Stimulated activated memory B cell treated with anti-CD40 and anti-IgM and Interleukin-4, amounts not matched to agents 10 μg/mL and 1 μg/mL and 100 μg/mL, for 72 hours (primary cell): ENCODE data around the gene ZNF777.
A peak's percentile ranks its signal among the peaks of the same experiment; 100 is the strongest.

Source experiments
- ATAC-seq: fragments of 150-1000 bp; cut with Tn5 transposase; 2 replicates; pipeline ENCODE4 v1.10.0; 2021
- H3K27ac Mint-ChIP-seq: one replicate; pipeline ENCODE4 v1.8.0; 2022; ENCODE audit warnings: mild to moderate bottlenecking, mixed read lengths
- H3K27me3 Mint-ChIP-seq: one replicate; pipeline ENCODE4 v1.8.0; 2022; ENCODE audit warnings: mixed read lengths
- H3K36me3 Mint-ChIP-seq: one replicate; pipeline ENCODE4 v1.8.0; 2022; ENCODE audit warnings: mixed read lengths
- H3K4me1 Mint-ChIP-seq: one replicate; pipeline ENCODE4 v1.8.0; 2022; ENCODE audit warnings: mixed read lengths
- H3K4me3 Mint-ChIP-seq: one replicate; pipeline ENCODE4 v1.8.0; 2022; ENCODE audit warnings: mild to moderate bottlenecking, moderate library complexity, mixed read lengths
- H3K9me3 Mint-ChIP-seq: one replicate; pipeline ENCODE4 v1.8.0; 2022; ENCODE audit warnings: mixed read lengths

ZNF777 gene

DNA sequence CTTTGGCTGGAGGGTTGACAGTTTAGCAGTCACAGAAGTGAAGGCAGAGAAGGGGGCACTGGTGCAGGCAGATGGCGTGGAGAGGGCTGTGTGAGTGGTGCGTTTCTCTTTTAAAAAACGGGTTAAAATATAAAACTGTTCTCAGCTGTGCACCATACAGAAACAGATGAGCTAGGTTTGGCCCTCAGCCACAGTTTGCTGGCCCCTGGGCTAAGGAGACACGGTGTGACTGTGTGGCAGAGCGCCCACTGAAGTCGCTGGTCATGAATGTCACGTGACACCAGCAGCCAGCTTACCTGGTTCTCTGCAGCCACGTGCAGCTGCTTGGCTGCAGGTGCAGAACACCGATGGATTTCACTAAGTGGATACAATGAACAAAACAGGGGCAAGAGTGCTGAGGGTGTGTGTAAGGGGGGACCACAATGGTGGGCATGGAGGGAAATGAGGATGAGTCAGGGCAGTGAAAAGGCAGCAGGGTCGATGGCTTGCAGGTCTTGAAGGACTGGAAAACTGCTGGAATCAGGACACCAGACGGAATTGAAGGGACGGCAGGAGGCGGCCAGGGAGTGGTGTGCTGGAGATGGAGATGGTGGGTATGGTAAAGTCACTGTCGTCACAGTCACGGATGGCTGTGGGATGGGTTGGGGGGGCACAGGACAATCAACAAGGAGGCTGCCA is 29.4 kb upstream of the ZNF777 start:
- H3K4me3 Mint-ChIP-seq, result no peak overlapping the region
- H3K27ac Mint-ChIP-seq, result peak overlapping the region; percentile 33
- H3K27me3 Mint-ChIP-seq, result no peaks in the 10 kb centered on the region
- no peak for ATAC-seq
- H3K4me1 Mint-ChIP-seq, result peaks cover 35% of the 10 kb centered on the region
- peaks cover 82% of the 10 kb centered on the region for H3K36me3 Mint-ChIP-seq
- no peaks in the 10 kb centered on the region for H3K9me3 Mint-ChIP-seq

DNA sequence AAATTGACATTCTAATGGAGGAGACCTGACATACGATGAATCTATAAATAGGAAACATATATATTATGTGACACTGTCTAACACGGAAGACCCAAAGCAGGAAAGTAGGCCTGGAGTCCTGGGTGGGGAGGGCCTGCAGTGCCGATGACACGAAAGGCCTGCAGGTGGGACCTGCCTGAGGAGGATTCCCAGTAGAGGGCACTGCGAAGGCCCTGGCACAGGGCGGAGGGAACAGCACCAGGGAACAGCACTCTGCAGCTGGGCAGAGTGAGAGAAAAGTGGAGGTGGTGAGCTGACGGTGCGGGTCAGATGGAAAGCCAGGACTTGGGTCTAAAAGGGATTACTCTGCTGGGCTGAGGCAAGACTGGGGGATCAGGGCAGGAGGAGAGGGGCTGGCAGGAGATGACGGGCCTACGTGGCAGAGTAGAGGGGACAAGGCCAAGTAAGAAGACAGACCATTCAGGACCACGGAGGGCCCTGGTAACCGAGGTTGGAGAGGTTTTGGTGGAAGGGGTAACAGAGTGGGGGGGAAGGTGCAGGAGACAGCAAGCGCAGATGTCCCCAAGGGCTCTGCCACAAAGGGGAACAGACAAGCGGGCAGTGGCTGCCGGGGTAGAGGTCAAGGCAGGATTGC is 28.6 kb upstream of the ZNF777 start:
- H3K36me3 Mint-ChIP-seq, result peaks cover 82% of the 10 kb centered on the region
- H3K27me3 Mint-ChIP-seq, result no peaks in the 10 kb centered on the region
- H3K27ac Mint-ChIP-seq, result peak overlapping the region; percentile 33

DNA sequence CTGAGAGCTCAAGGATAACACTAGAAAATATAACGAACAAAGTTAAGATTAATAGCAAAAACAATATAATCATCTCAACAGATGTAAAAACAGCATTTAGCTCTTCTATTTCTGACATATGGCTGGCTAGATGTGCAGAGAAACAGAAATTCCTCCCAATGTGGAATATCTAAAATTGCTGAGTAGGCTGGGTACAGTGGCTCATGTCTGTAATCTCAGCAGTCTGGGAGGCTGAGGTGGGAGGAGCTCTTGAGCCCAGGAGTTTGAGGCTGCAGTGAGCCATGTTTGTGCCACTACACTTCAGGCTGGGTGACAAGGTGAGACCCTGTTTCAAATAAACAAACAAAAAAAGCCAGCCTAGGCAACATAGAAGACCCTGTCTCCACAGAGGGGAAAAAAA is 18.7 kb upstream of the ZNF777 start:
- Mint-ChIP-seq H3K36me3 (peaks cover 68% of the 10 kb centered on the region), H3K9me3 (peaks cover 10% of the 10 kb centered on the region), H3K27ac (no peak overlapping the region), H3K27me3 (no peaks in the 10 kb centered on the region), H3K4me1 (no peaks in the 10 kb centered on the region), H3K4me3 (no peak overlapping the region)
- no peak for ATAC-seq

More for the DNA sequence above, 28.6 kb upstream of the ZNF777 start:
- peaks cover 29% of the 10 kb centered on the region for H3K4me1 Mint-ChIP-seq
- ATAC-seq, result no peak
- H3K4me3 Mint-ChIP-seq, result no peak overlapping the region
- H3K9me3 Mint-ChIP-seq, result no peaks in the 10 kb centered on the region

GRCh38 chr7:149478754-149479153 is 17.9 kb upstream of the ZNF777 start:
- Mint-ChIP-seq H3K4me1 (no peaks in the 10 kb centered on the region), H3K4me3 (no peak overlapping the region), H3K36me3 (peaks cover 74% of the 10 kb centered on the region), H3K27ac (no peak overlapping the region), H3K9me3 (peaks cover 10% of the 10 kb centered on the region), H3K27me3 (no peaks in the 10 kb centered on the region)
- no peak for ATAC-seq

DNA sequence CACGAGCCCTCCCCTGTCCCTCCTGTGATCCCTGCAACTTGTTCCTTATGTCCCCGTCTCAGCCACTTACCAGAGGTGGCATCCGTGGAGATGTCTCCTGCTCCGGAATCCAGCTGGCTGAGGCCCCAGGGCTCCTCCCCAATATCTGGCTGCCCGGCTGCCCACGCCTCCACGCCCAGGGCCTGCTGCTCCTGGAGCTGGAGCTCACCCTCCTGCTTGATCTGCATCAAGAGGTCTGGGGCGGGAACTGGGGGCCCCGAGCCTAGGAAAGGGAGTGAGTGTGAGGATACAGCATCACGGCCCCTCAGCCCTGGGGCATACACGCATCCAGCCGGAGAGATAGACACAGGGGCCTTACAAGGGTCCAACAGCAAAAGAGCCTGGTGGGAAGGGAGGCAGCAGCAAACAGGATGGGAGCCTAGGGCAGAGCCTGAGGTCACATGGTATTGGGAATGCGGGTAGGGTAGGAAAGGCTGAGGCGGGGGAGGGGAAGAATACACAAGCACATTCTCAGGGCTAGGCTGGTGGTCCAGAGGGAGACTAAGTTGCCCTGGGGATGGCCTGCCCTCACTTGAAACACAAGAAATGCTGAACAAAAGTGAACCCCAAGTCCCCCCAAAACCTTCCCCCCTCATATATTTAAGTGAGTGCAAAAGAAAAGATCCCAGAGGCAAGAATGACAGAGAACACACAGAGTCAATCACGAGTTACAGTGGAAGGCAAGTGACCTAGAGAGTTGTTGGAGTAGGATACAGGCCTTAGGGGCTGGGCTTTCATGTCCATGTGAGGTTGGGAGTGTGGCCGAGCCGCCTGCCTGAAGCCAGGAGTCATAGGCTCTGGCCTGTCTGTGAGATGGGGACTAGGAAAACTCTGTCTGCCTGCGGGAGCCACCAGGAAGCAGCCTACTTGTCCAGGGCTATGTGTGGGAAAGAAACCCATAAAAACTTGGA is 16.9 kb upstream of the ZNF777 start:
- Mint-ChIP-seq H3K27ac (no peak overlapping the region), H3K4me3 (no peak overlapping the region), H3K9me3 (peaks cover 10% of the 10 kb centered on the region), H3K27me3 (no peaks in the 10 kb centered on the region), H3K4me1 (no peaks in the 10 kb centered on the region), H3K36me3 (peaks cover 79% of the 10 kb centered on the region)
- ATAC-seq, result no peak

DNA sequence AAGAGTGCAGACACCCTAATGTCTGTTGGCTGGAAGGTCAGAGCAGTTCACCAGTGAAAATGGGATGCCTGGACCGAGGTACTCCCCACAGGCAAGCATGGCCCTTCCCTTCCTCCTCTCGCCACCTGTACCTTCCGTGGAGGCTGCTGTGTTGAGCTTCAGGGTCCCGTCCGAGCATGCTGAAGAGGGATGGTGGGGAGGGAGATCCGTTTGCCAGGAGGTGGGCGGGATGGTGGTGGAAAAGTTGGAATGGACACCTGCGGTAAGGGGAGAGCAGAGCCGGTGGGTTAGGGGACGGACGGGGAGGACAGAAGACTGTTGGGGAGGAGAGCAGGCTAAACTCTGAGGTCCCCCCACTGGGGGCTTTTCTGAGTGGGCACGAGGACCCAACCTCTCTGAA is 15.9 kb upstream of the ZNF777 start:
- Mint-ChIP-seq H3K27me3 (no peaks in the 10 kb centered on the region), H3K27ac (no peak overlapping the region)

DNA sequence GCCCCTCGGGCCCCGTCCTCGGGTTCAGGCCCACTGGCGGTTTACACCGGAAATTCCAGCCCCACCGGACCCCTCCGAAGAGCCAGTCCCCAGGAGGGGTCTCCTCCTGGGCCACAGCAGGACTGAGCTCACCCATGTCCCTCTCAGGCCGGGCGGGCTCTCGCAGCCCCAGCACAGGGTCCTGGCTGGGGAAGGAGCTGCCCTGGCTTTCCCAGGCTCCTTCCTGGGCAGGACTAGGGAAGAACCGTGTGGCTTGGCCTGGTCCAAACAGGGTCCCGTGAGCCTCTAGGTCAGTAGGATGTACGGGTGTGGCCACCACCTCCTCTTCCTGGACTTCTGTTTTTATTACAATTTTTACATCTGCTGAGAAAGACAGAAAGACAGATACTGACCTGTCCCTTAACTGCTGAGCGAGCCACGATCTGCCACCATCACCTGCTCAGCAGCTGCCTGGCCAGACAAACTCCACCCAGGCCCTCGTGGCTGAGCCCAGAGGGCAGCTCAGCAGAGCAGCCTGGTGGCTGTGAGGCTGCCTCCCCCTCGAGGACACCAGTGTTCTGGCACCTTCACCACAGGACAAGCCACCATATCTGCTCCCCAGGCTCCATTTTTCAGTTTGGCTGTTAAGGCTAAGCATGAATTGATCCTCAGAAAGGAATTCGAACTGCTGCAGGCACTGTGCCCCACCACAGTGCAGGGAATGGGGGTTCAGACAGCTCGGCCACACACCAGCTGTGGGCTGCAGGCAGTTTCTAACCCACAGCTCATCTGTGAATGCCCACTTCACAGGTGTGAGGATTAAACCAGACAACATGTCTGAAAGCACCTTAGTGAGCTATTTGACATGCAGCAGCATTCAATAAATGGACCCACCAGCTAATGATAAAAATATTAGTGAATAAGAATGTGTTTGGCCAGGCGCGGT is 14.5 kb upstream of the ZNF777 start:
- no peak for ATAC-seq
- Mint-ChIP-seq H3K4me1 (no peaks in the 10 kb centered on the region), H3K36me3 (peaks cover 91% of the 10 kb centered on the region), H3K27ac (no peak overlapping the region), H3K9me3 (peaks cover 12% of the 10 kb centered on the region), H3K4me3 (no peak overlapping the region), H3K27me3 (no peaks in the 10 kb centered on the region)

More for the DNA sequence above, 15.9 kb upstream of the ZNF777 start:
- no peak for ATAC-seq
- H3K9me3 Mint-ChIP-seq, result peaks cover 10% of the 10 kb centered on the region
- peaks cover 89% of the 10 kb centered on the region for H3K36me3 Mint-ChIP-seq
- H3K4me3 Mint-ChIP-seq, result no peak overlapping the region
- no peaks in the 10 kb centered on the region for H3K4me1 Mint-ChIP-seq

DNA sequence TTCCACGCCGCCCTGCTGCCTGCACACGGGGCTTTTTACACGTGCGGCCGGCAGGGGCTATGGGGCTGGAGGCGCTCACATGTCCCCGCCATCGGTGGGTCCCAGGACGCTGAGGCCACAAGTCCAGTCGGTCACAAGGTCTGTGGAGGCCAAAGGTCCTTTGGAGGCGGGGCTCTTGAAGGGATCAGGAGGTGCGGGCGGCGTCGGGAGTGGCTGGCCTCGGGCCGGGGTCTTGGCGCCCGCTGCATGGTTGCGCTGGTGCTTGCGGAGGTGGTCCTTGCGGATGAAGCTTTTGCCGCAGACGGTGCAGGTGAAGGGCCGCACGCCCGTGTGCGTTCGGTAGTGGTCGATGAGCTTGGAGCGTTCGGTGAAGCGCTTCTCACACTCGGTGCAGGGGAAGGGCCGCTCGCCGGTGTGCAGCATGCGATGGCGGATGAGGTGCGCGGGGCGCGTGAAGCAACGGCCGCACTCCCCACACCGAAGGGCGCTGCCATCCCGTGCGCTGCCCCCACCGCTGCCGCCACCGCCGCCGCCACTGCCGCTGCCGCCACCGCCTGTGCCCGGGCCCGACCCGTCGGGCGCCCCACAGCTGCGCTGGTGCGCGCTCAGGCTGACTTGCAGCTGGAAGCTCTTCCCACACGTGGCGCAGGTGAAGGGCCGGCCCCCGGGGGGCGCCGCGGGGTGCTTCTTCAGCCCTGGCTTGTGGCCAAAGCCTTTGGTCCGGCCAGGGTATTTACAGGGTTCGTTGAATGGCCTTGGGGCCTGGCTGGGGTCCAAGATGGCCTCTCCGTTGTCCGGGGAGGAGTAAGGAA is 13.7 kb upstream of the ZNF777 start:
- peak; percentile 41 for ATAC-seq
- no peak overlapping the region for H3K27ac Mint-ChIP-seq
- no peaks in the 10 kb centered on the region for H3K27me3 Mint-ChIP-seq
- H3K9me3 Mint-ChIP-seq, result peaks cover 12% of the 10 kb centered on the region
- peaks cover 90% of the 10 kb centered on the region for H3K36me3 Mint-ChIP-seq
- H3K4me1 Mint-ChIP-seq, result no peaks in the 10 kb centered on the region
- H3K4me3 Mint-ChIP-seq, result no peak overlapping the region

DNA sequence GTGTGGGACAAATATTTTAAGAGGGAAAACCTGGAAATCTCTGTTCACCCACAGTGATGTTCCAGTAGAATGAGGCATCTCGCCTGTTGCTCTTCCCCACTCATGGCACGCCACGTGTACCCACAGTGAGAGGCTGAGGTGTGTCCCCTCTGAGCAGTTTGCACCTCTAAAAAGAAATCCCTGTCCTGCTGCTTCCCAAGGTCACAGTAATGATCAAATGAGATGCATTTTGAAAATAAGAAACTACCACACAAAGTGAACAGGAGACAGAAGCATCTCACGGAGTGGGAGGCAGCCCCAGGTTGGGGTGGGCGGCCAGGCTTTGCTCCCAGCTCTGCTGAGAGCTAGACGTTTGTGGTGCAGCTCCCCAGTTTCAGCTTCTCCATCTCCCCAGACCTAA is 12.4 kb upstream of the ZNF777 start:
- H3K4me3 Mint-ChIP-seq, result no peak overlapping the region
- H3K27me3 Mint-ChIP-seq, result no peaks in the 10 kb centered on the region
- H3K4me1 Mint-ChIP-seq, result no peaks in the 10 kb centered on the region
- no peak overlapping the region for H3K27ac Mint-ChIP-seq
- peaks cover 2% of the 10 kb centered on the region for H3K9me3 Mint-ChIP-seq
- no peak for ATAC-seq
- peaks cover 78% of the 10 kb centered on the region for H3K36me3 Mint-ChIP-seq

GRCh38 chr7:149471289-149471953 is 10.6 kb upstream of the ZNF777 start:
- Mint-ChIP-seq H3K36me3 (peaks cover 60% of the 10 kb centered on the region), H3K9me3 (peaks cover 3% of the 10 kb centered on the region), H3K27me3 (no peaks in the 10 kb centered on the region), H3K4me3 (no peak overlapping the region), H3K4me1 (no peaks in the 10 kb centered on the region), H3K27ac (no peak overlapping the region)
- ATAC-seq, result no peak

DNA sequence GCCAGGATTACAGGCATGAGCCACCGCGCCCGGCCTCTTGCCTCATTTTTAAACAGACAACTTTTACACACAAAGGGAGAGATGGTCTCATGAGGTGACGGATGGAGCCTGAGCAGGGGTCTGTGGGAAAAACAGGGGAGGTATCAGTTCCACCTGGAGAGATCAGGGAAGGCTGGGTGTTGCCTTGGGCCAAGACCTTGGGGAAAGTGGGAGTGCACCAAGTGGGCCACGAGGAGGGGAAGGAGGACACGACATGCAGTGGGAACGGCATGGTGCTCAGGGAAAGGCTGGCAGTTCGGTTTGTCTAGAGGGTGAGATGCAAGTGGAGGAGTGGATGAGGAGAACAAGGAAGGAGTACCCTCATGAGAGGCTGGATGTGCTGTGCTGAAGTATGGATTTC is 8.9 kb upstream of the ZNF777 start:
- no peaks in the 10 kb centered on the region for H3K27me3 Mint-ChIP-seq
- no peak for ATAC-seq
- peaks cover 8% of the 10 kb centered on the region for H3K9me3 Mint-ChIP-seq
- peaks cover 49% of the 10 kb centered on the region for H3K36me3 Mint-ChIP-seq
- no peak overlapping the region for H3K4me3 Mint-ChIP-seq
- no peaks in the 10 kb centered on the region for H3K4me1 Mint-ChIP-seq
- no peak overlapping the region for H3K27ac Mint-ChIP-seq

DNA sequence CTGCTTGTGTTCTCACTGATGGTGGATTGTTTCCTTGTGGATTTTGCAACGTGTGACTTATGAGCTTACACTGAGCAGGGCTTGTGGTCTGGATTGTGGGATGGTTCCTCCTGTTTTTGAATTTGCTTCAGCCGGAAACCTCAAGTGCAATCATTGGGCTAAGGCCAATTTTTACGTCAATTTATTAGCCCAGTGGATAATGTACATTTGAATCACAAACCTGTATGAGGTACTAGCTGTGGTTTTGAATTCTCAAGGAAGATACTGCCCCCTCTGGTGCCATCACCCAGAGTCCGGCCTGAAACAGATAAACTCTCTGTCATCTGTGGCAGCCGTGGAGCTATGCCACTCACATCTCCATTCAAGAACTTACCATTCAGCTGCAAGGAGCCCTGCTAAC is 7.3 kb upstream of the ZNF777 start:
- H3K27me3 Mint-ChIP-seq, result no peaks in the 10 kb centered on the region
- no peak overlapping the region for H3K4me3 Mint-ChIP-seq
- no peak for ATAC-seq
- peaks cover 35% of the 10 kb centered on the region for H3K36me3 Mint-ChIP-seq
- peaks cover 8% of the 10 kb centered on the region for H3K9me3 Mint-ChIP-seq
- H3K4me1 Mint-ChIP-seq, result no peaks in the 10 kb centered on the region
- no peak overlapping the region for H3K27ac Mint-ChIP-seq

DNA sequence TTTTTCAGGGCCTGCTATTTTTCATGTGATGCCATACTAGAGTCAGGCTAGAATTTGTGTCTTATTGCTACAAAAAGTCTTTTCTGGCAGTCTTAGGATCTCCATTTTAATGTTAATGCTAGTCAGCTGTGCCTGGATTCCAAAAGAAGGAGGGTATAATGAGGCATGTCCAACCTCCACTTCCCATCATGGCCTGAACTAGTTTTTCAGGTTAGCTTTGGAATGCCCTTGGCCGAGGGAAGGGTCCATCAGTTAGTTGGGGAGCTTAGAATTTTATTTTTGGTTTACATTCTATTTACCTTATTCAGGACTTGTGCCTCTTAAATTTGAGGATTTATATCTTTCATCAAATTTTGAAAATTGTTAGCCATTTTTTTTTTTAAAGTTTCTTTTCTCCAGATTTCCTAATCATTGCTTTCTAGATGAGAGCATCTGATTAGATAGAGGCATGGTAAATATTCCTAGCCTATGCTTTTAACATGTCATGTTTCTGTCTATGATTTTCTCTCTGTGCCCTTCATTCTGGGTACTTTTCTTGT is 6.5 kb upstream of the ZNF777 start:
- Mint-ChIP-seq H3K9me3 (peaks cover 8% of the 10 kb centered on the region), H3K36me3 (peaks cover 27% of the 10 kb centered on the region), H3K27me3 (no peaks in the 10 kb centered on the region), H3K4me1 (no peaks in the 10 kb centered on the region), H3K4me3 (no peak overlapping the region), H3K27ac (no peak overlapping the region)
- no peak for ATAC-seq
